ENCODE data around the gene OPRM1.

Gene OPRM1

DNA sequence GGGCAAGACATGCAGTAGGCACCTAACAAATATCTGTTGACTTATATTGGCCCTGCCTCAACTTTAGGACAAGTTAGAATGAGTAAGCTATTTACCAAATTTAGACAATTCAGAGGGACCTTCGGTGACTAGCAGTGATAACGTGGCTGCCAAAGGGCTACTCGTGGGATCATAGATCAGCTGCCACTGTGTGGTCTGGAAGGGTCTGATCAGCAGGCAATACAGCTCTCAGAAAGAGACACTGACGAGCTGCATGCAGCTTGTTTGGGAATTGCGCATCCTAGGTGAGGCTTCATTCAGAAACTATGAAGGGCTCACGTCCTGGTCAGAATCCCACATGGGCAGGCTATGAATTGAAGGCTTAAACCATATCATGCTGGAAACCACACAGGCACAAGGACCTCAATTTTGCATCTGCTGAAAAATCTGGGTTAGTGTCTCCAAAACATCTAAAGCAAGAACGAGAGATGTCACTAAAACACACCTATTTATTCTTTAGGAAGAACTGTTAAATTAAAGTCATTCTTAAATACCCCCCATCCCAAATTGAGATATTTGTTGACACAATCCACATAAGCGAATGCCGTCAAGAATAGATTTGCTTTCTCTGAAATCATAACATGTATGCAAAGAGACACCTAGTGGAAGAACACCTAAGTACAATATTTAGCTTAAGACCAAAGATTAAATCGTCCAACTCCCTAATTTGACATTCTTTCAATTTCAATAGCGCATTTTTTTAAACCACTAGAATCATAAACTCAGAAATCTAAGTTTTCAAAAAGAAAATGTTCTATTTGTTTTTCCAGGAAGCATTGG lies 238.0 kb downstream of the OPRM1 start:
- no peak for DNase-seq (ENCODE audit: low read depth, low spot score)

DNA sequence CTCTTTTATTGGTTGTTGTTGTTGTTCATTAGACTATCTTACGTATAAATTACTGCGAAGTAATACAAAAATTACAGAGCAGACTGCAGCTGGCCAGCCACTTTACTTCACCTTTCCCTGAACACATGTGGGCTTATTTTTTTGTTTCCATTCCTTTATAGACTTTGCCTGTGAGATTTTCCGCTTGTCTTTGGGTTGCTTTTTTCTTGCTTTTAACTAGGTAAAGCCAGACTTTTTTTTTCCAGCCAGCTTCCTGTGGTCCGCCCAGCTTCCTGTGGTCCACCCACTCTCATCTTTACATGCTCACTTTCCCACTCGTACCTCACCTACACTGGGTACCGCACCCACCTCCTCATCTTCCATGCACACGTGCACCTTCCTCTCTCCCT lies 238.6 kb downstream of the OPRM1 start:
- no peak for DNase-seq (ENCODE audit: low read depth, low spot score)

DNA sequence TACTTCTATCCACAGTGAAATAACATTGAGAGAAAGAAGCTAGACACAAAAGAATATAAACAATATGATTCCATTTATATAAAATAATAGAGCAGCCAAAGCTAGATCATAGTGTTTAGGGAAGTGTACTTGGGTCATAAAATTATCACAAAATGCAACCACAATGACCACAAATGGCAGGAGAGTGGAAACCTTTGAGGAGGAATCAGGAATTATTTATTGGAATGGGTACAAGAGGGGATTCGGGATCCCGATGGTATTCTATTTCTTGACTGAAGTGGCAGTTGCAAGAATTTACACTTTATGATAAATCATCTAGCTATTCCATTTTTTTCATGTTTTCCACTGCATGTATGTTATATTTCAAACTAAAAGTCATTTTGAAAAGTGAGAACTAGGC lies 241.5 kb downstream of the OPRM1 start:
- no peak for DNase-seq (ENCODE audit: low read depth, low spot score)

DNA sequence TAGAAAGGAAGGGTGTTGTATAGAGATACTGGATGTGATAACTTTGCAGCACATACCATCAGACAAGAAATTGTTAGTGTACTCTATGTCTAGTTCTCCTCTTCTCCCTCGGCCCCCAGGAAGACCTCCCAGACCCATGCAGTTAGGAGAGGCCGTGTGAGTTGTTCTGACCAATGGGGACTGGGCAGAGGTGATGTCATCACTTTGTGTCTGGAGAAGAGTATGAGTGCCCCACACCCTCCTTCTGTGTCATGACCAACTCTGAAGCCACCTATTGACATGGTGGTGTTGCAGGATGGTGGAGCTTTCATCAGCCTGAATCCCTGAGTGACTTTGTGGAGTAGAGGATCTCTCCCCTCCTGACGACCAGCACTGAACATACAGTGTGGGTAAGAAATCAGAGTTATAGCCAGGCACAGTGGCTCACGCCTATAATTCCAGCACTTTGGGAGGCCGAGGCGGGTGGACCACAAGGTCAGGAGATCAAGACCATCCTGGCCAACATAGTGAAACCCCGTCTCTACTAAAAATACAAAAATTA lies 245.3 kb downstream of the OPRM1 start:
- no peak for DNase-seq (ENCODE audit: low read depth, low spot score)

DNA sequence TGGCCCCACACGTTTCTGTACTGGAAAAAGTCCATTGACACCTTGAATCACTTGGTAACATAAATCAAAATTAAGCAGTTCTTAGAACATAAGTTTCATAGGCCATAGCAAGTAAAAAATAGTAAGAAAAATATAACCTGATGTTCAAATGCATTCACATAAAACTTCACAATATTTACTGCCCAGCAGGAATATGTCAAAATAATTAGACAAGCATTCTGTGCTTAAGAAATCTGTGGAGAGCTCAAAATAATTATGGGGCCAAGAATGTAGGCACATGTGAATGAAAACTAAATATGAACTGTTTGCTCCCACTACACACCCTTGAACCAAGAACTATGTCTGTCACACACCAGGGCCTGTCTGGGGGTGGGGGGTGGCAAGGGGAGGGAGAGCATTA lies 246.8 kb downstream of the OPRM1 start:
- no peak for DNase-seq (ENCODE audit: low read depth, low spot score)

DNA sequence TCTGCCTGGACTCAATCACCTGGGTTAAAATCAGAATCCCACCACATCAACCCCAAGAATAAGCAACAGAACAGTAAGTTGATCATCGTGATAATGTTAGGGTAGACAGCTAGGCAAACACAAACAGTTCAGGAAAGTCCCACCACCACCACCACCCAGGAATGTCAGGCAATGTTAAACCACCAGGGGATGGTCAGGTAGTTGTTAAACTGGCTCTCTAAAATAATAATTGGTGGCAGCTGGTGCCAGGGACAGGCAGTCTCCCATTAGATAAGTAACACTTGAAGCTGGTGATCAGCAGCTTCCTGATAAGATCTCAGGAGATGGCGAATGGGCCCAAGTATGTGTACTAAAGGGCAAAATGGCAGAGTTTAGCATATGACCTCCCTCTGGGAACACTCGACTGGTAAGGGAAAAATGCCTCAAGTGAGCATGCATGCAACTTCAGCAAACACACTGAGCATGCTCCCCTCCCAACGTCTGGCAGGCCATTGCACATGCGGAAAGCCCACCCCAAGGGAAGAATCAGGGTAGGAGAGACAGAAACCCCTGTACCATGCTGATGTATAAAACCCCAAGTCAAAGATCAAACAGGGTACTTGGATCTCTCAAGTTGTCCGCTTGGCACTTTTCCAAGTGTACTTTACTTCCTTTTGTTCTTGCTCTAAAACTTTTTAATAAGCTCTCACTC lies 250.9 kb downstream of the OPRM1 start:
- DNase-seq (ENCODE audit: low read depth, low spot score) = no peak

DNA sequence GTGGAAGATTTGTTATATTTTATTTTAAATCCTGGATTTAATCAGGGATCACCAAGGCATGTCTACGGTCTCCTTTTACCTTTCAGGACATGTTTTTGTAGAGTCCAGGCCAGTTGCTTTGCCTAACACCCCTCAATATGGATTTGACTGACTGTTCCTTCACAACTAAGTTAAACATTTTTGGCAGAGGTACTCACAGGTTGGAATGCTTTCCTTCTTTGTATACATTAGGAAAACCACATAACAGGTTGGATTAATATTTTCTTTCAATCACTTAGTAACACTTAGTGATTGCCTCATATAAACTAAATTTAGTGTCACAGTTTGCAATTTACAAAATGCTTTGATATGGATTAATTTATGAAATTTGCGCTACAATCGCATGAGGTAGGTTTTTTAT lies 253.0 kb downstream of the OPRM1 start:
- no peak for DNase-seq (ENCODE audit: low read depth, low spot score)

DNA sequence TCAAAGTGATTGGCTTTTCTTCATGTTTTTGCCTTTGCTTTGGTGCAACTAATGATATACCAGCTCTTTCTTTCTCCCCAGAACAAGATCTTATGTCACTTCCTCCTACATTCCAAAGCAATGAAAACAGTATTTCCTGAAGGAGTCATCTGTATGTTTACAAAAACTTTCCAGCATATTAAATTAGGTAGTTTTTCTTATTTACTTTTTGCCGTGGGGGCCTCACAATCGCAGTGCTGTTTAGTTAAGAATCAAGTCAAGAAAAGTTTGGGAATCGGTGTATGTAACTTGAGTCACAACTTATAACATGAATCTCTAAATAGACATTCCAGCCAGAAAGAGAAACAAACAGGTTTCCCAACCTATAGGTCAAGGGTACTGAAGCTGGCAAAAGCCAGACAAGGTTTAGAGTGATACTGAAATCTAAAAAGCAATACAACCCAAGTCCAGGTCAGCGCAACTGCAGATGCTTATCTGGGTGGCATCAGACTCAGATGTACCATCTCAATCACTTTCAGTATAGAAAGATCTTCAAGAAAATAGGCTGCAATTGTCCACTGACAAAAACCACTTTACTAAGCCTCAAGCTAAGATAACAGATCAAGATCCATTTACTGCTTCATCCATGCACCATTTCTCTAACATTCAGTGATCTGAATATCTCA lies 253.9 kb downstream of the OPRM1 start:
- no peak for DNase-seq (ENCODE audit: low read depth, low spot score)

DNA sequence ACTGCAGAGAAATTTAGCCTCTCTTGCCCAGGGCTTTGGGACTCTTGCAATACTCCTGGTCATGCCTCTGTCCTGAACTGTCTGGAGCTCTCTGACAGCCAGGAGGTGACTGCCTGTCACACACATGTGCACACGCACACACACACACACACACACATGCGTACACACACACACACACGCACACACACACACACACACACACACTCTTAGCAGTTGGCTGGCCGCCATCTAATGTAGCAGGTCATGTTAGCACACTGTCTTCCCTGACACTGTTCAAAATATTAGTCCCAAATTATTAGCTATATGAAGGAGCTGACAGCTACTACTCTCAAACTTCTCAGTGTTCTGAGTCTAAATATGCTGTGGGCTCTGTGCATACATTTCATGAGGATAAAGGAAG lies 256.7 kb downstream of the OPRM1 start:
- no peak for DNase-seq (ENCODE audit: low read depth, low spot score)
